SK-N-SH (cell line): Measurements from ENCODE around the gene NXPE3. TPM values are rescaled to one million over a fixed set of nuclear protein-coding genes. Genes with fewer than 3 reads are reported as not detected.
A peak's percentile ranks its signal among the peaks of the same experiment; 100 is the strongest.

Experiments used
- CTCF ChIA-PET: fragments of 300-600, 350-600 bp; formaldehyde crosslinking; extraction: SDS; loops from one replicate; lab custom pipeline; 2021; lab: Yijun Ruan, JAX
- POLR2A ChIA-PET: fragments of 350-600 bp; sonication (Branson Sonifier 250); formaldehyde crosslinking; extraction: SDS; loops from one replicate; lab custom pipeline; 2020; ENCODE audit warnings: antibody characterized with exemption, inconsistent platforms; lab: Yijun Ruan, JAX
- DNase-seq: peaks from one replicate; pipeline ENCODE4 v3.0.0; 2012
- H2AFZ ChIP-seq: fragments of 200-600 bp; sonication (generic); 2 replicates; pipeline ENCODE4 v1.8.1; 2016; ENCODE audit warnings: antibody characterized with exemption, mild to moderate bottlenecking, low read depth
- H3F3A ChIP-seq: fragments of 200-600 bp; sonication (generic); replicated peaks from 2 replicates; pipeline ENCODE3; 2016; ENCODE audit warnings: antibody characterized with exemption, mild to moderate bottlenecking; ENCODE audit not compliant: insufficient read depth
- H3K27ac ChIP-seq, 2 experiments: fragments of 200-500 bp in 1 of 2; fragments of 200-600 bp in 1 of 2; sonication (Bioruptor generic) in 1 of 2; sonication (generic), shearing (Covaris generic) in 1 of 2; 2 replicates each; pipeline versions ENCODE4 v1.5.1 to v1.6.1; 2014 to 2016; ENCODE audit warnings: low read depth in 2 of 2, inconsistent platforms in 1 of 2, low read length in 1 of 2, mild to moderate bottlenecking in 1 of 2, mixed read lengths in 1 of 2
- H3K27me3 ChIP-seq: fragments of 200-600 bp; sonication (generic), shearing (Covaris generic); 2 replicates; pipeline ENCODE4 v1.6.1; 2016; ENCODE audit warnings: mixed run types; ENCODE audit not compliant: insufficient read depth
- H3K36me3 ChIP-seq, 2 experiments: fragments of 200-500 bp in 1 of 2; fragments of 200-600 bp in 1 of 2; sonication (Bioruptor generic) in 1 of 2; sonication (generic) in 1 of 2; replicated peaks in 1 of 2; 2 replicates each; pipeline versions ENCODE3 to v1.5.1; 2014 to 2016; ENCODE audit warnings: low read length in 1 of 2, mild to moderate bottlenecking in 1 of 2; ENCODE audit not compliant: insufficient read depth in 2 of 2, control insufficient read depth in 1 of 2
- H3K4me1 ChIP-seq, 2 experiments: fragments of 200-500 bp in 1 of 2; fragments of 200-600 bp in 1 of 2; sonication (Bioruptor generic) in 1 of 2; sonication (generic), shearing (Covaris generic) in 1 of 2; 2 replicates each; pipeline versions ENCODE4 v1.5.1 to v1.6.1; 2014 to 2016; ENCODE audit warnings: low read depth in 1 of 2, low read length in 1 of 2, mixed run types in 1 of 2; ENCODE audit not compliant: insufficient read depth in 2 of 2, control insufficient read depth in 1 of 2
- H3K4me2 ChIP-seq: fragments of 200-600 bp; sonication (generic), shearing (Covaris generic); 2 replicates; pipeline ENCODE4 v1.6.1; 2017; ENCODE audit warnings: mixed run types
- H3K4me3 ChIP-seq, 2 experiments: fragments of 200-500 bp in 1 of 2; fragments of 200-600 bp in 1 of 2; sonication (Bioruptor generic) in 1 of 2; sonication (generic), shearing (Covaris generic) in 1 of 2; 2 replicates each; pipeline versions ENCODE4 v1.5.1 to v1.8.1; 2014 to 2016; ENCODE audit warnings: low read depth in 2 of 2, inconsistent platforms in 1 of 2, low read length in 1 of 2, mild to moderate bottlenecking in 1 of 2, mixed read lengths in 1 of 2, moderate library complexity in 1 of 2
- H3K79me2 ChIP-seq: fragments of 200-600 bp; sonication (generic); 2 replicates; pipeline ENCODE4 v1.8.1; 2017; ENCODE audit warnings: mild to moderate bottlenecking; ENCODE audit not compliant: insufficient read depth
- H3K9ac ChIP-seq: fragments of 200-600 bp; sonication (generic); 2 replicates; pipeline ENCODE4 v1.6.1; 2017; ENCODE audit warnings: mixed run types
- H3K9me2 ChIP-seq: fragments of 200-600 bp; sonication (generic); 2 replicates; pipeline ENCODE4 v1.6.1; 2017; ENCODE audit warnings: mixed run types
- H3K9me3 ChIP-seq: fragments of 200-600 bp; sonication (generic); 2 replicates; pipeline ENCODE4 v1.6.1; 2017; ENCODE audit warnings: mixed run types, mild to moderate bottlenecking, moderate library complexity
- H4K20me1 ChIP-seq: fragments of 200-600 bp; sonication (generic); 2 replicates; pipeline ENCODE4 v1.6.1; 2017; ENCODE audit warnings: mild to moderate bottlenecking, mixed run types; ENCODE audit not compliant: insufficient read depth
- EP300 ChIP-seq, 2 experiments: IDR thresholded peaks; 2 replicates each; pipeline versions ENCODE4 v1.4.0 to v1.6.1; 2012; ENCODE audit warnings: borderline replicate concordance in 1 of 2, low read depth in 1 of 2, low read length in 1 of 2
- FOXJ3 ChIP-seq: sonication (generic); formaldehyde crosslinking; IDR thresholded peaks from 2 replicates; pipeline ENCODE4 v1.5.1; 2020; ENCODE audit warnings: mild to moderate bottlenecking, missing genetic modification reagents
- FOXM1 ChIP-seq: IDR thresholded peaks from 2 replicates; pipeline ENCODE4 v1.4.0; 2012; ENCODE audit warnings: low read depth, mild to moderate bottlenecking
- GATA2 ChIP-seq: sonication (generic); formaldehyde crosslinking; IDR thresholded peaks from 2 replicates; pipeline ENCODE4 v1.5.0; 2020; ENCODE audit warnings: mild to moderate bottlenecking, missing genetic modification reagents
- IRF3 ChIP-seq: fragments of 150-350 bp; IDR thresholded peaks from 2 replicates; pipeline ENCODE4 v1.6.1; 2016; ENCODE audit warnings: mild to moderate bottlenecking, low read depth, low read length
- MAX ChIP-seq: IDR thresholded peaks from 2 replicates; pipeline ENCODE4 v1.4.0; 2012; ENCODE audit warnings: low read depth
- MXI1 ChIP-seq: IDR thresholded peaks from 2 replicates; pipeline ENCODE4 v1.6.1; 2012; ENCODE audit warnings: mild to moderate bottlenecking, low read depth, low read length, improper control_type of control experiment
- PBX3 ChIP-seq: IDR thresholded peaks from 2 replicates; pipeline ENCODE4; 2012
- RFX5 ChIP-seq: IDR thresholded peaks from 2 replicates; pipeline ENCODE4 v1.6.1; 2012; ENCODE audit warnings: mild to moderate bottlenecking, improper control_type of control experiment, low read length
- TAF1 ChIP-seq: IDR thresholded peaks from 2 replicates; pipeline ENCODE4 v1.6.1; 2012; ENCODE audit warnings: low read depth, mild to moderate bottlenecking, low read length, moderate library complexity, borderline replicate concordance
- USF2 ChIP-seq: fragments of 150-350 bp; IDR thresholded peaks from 2 replicates; pipeline ENCODE4 v1.6.1; 2017; ENCODE audit warnings: antibody characterized with exemption, low read length, low read depth, borderline replicate concordance
- WGBS: methylation state at CpG from one replicate; pipeline ENCODE4 v1.1.6; 2017; ENCODE audit warnings: low lambda C conversion rate; 5-methylcytosine and 5-hydroxymethylcytosine counted together
- polyA plus RNA-seq, 3 experiments: library from polyadenylated mRNA; depleted of rRNA; stranded (reverse); fragments of >200 nt; gene quantifications; 2 replicates each; pipeline ENCODE4 v1.2.3, GENCODE V29; 2012

The NXPE3 gene
- polyA plus RNA-seq, 1 of the 3 experiments (the other 2 are of a cell fraction), result 21.3 TPM

GRCh38 chr3:101829874-101830273 lies 50.9 kb downstream of the NXPE3 start (continued):
- no peak for TF ChIP-seq TAF1
- no peak for TF ChIP-seq FOXM1
- TF ChIP-seq EP300 (IDR thresholded peaks at IDR 0.05; ENCODE audit: borderline replicate concordance in 1 of 2, low read depth in 1 of 2, low read length in 1 of 2), result no peak
- no peak for TF ChIP-seq USF2
- no peak for TF ChIP-seq MXI1
- no peak for TF ChIP-seq RFX5
- TF ChIP-seq MAX, result no peak
- no peak for TF ChIP-seq FOXJ3 (CRISPR knock-in tag)
- TF ChIP-seq GATA2 (CRISPR knock-in tag), result no peak

- peaks cover 4% of the 10 kb centered on the region for H3F3A ChIP-seq
- TF ChIP-seq IRF3 (no peak), PBX3 (peak; percentile 9; the same call in 1 of the 2 replicates)
- TF ChIP-seq, all 33 proteins: peak for 1
- no peak overlapping the region for H3K4me2 ChIP-seq
- no peaks in the 10 kb centered on the region for H3K9me2 ChIP-seq
- no peaks in the 10 kb centered on the region for H3K9me3 ChIP-seq
- CTCF ChIA-PET, result interaction anchor here (0.6 to 1.2 kb wide), 3 partner anchors 8 to 1976 kb away, joined by 3 read pairs; no protein-coding TSS in a partner anchor
- no peaks in the 10 kb centered on the region for H4K20me1 ChIP-seq
- peaks cover 0 to 4% of the 10 kb centered on the region in 2 experiments for H3K36me3 ChIP-seq
- no peak overlapping the region for H2AFZ ChIP-seq
- POLR2A ChIA-PET, result interaction anchor here (0.9 kb wide), 1 partner anchor 16 kb away, joined by 5 read pairs; the partner anchor contains the start of gene NFKBIZ
- DNase-seq, result no peak
- H3K27me3 ChIP-seq, result no peaks in the 10 kb centered on the region
- peaks cover 0 to 4% of the 10 kb centered on the region in 2 experiments for H3K4me1 ChIP-seq
- peaks cover 11% of the 10 kb centered on the region; the same call in 1 of the 2 replicates for H3K79me2 ChIP-seq
- no peak overlapping the region for H3K9ac ChIP-seq
- WGBS, result 98% methylated on average over 2 of the region's 2 CpGs
- no peak overlapping the region for H3K27ac ChIP-seq
- H3K4me3 ChIP-seq, result no peak overlapping the region
Measured at GRCh38 chr3:101833446-101833974, 54.5 kb downstream of the NXPE3 start.
